PC-9 (cell line): Measurements from ENCODE around the gene TSSK2.

Experiments
- EZH2 ChIP-seq: fragments of 200-600 bp; sonication (generic); IDR thresholded peaks from 2 replicates; pipeline ENCODE4 v1.8.0; 2017; ENCODE audit warnings: antibody characterized with exemption, low read depth
- TF ChIP-seq, protein P1 (sequence below): fragments of 200-600 bp; sonication (generic); conservative IDR thresholded peaks from 2 replicates; pipeline ENCODE4 v1.6.1; 2017; ENCODE audit warnings: mixed run types, antibody characterized with exemption, mild to moderate bottlenecking, moderate library complexity

DNA sequence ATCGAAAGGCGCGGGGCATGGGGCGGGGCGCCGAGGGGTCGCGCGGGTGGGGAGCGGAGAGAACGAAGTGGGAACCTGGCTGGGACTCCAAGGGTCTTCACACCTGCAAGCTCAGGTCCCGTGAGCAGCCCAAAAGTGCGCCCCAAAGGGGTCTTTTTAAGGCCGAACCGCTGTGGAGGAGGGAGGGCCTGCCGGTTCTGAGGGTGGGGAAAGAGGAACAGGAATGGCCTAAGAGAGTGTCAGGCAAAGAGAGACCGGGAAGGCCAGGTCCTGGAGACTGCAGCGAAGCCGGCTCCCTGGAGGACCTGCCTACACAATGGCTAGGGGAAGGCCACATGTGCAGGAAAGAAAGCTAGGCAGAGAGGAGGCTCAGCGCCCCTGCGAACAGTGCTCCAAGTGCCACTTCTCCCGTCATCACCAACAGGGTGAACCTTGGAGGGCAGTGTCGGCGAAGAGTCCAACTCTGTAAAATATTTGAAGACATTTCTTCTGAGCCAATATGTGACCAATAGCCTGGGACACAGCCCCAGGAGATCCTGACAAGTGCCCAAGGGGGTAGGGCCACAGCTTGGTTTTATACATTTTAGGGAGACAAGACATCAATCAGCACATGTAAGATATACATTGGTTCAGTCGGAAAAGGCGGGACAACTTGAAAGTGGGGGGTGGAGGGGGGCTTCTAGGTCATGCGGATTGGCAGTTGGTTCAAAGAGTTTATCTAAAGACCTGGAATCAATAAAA, 8.2 kb upstream of the TSSK2 start:
- TF ChIP-seq, protein P1, sequence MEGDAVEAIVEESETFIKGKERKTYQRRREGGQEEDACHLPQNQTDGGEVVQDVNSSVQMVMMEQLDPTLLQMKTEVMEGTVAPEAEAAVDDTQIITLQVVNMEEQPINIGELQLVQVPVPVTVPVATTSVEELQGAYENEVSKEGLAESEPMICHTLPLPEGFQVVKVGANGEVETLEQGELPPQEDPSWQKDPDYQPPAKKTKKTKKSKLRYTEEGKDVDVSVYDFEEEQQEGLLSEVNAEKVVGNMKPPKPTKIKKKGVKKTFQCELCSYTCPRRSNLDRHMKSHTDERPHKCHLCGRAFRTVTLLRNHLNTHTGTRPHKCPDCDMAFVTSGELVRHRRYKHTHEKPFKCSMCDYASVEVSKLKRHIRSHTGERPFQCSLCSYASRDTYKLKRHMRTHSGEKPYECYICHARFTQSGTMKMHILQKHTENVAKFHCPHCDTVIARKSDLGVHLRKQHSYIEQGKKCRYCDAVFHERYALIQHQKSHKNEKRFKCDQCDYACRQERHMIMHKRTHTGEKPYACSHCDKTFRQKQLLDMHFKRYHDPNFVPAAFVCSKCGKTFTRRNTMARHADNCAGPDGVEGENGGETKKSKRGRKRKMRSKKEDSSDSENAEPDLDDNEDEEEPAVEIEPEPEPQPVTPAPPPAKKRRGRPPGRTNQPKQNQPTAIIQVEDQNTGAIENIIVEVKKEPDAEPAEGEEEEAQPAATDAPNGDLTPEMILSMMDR, result no peak
- TF ChIP-seq EZH2, result no peak
